Adrenal gland (tissue), 12 donors: ENCODE measurements around the gene BCKDHA. TPM values are rescaled to one million over a fixed set of nuclear protein-coding genes. Genes with fewer than 3 reads are reported as not detected.

Experiments used
- DNase-seq, 7 donors: peaks; one replicate each; pipeline ENCODE4 v3.0.0-alpha.2; 2019 to 2020
- H3K27ac ChIP-seq, 5 donors: fragments of 200-600 bp; sonication (generic) in 4 of 5; 1 replicate in 3 of 5; 2 replicates in 2 of 5; pipeline versions ENCODE4 v1.5.1 to v1.8.0; 2016 to 2020; ENCODE audit warnings: mild to moderate bottlenecking in 1 of 5
- H3K27me3 ChIP-seq: fragments of 200-600 bp; 2 replicates; pipeline ENCODE4 v1.8.0; 2021
- H3K36me3 ChIP-seq, 2 donors: fragments of 200-600 bp; replicated peaks in 1 of 2; 1 replicate in 1 of 2; 2 replicates in 1 of 2; pipeline versions ENCODE4 v1.5.1 to v1.8.0; 2018 to 2022
- H3K4me1 ChIP-seq, 2 donors: fragments of 200-600 bp; replicated peaks in 1 of 2; 1 replicate in 1 of 2; 2 replicates in 1 of 2; pipeline versions ENCODE4 v1.5.1 to v1.8.0; 2018 to 2021
- H3K4me3 ChIP-seq, 4 donors: fragments of 200-600 bp; sonication (generic) in 3 of 4; one replicate each; pipeline ENCODE4 v1.5.1; 2016 to 2018
- H3K9me3 ChIP-seq, 3 donors: fragments of 200-600 bp; sonication (generic) in 1 of 3; replicated peaks in 1 of 3; 1 replicate in 2 of 3; 2 replicates in 1 of 3; pipeline versions ENCODE4 v1.5.1 to v1.8.0; 2016 to 2021
- POLR2A ChIP-seq, 2 donors: fragments of 450-650 bp; IDR thresholded peaks; one replicate each; pipeline ENCODE4 v1.6.1; 2017; ENCODE audit warnings: antibody characterized with exemption in 2 of 2, mild to moderate bottlenecking in 2 of 2, moderate library complexity in 1 of 2
- WGBS, 4 donors: extraction: QIAGEN DNeasy Blood & Tissue Kit in 2 of 4; methylation state at CpG; one replicate each; pipeline versions ENCODE4 v1.1.5 to v1.1.7; 2013 to 2017; 5-methylcytosine and 5-hydroxymethylcytosine counted together
- intact Hi-C, 2 donors: fragments of 100-400 bp; cut with DNase I; formaldehyde crosslinking; loops; one replicate each; pipeline versions ENCODE4 v1.14.1 to v1.15.0; 2022 to 2023
- polyA plus RNA-seq, 3 donors: library from polyadenylated mRNA; stranded (reverse); fragments of 200-250 nt in 2 of 3; fragments of 350-450 nt in 1 of 3; fragmentation: Illumina TruSeq in 1 of 3; extraction: RNeasy Lipid Tissue Mini Kit (QIAGEN cat#74804) in 1 of 3; gene quantifications; one replicate each; pipeline ENCODE4 v1.2.3, GENCODE V29; 2013 to 2014
- total RNA-seq, 9 donors: library from RNA; depleted of rRNA in 4 of 9; stranded (reverse); fragments of >200 nt in 4 of 9; fragments of 120-200 nt in 1 of 9; fragmentation: NEBNext Ultra II Directional in 1 of 9; extraction: Animal tissue kit (Norgen Biotek cat#: 25700) in 1 of 9; gene quantifications; one replicate each; pipeline versions ENCODE4 v1.1.0 to v1.2.4, GENCODE V29; 2013 to 2023
- TF ChIP-seq, protein P1 (sequence below), 6 experiments: fragments of 450-650 bp in 4 of 6; fragments of 200-600 bp in 2 of 6; sonication (generic) in 1 of 6; IDR thresholded peaks; 1 replicate in 5 of 6; 2 replicates in 1 of 6; pipeline versions ENCODE4 v1.5.1 to v1.8.0; 2016 to 2021; ENCODE audit warnings: antibody characterized with exemption in 6 of 6, mild to moderate bottlenecking in 2 of 6, moderate library complexity in 1 of 6
- donor health status: healthy with polysubstance abuse.
- donor health status: Bipolar disorder and iron deficiency.
- donor health status: DM: yes; HTN: yes; CAD: no.
- donor health status: DM: no; HTN: no; CAD: no.
- donor health status: DM: no; HTN: no; CAD: no.
- donor health status: DM: yes; HTN: yes; CAD: no.

The BCKDHA gene
- total and polyA plus RNA-seq, 12 donors: 17.6 to 294 (median 100) TPM

DNA sequence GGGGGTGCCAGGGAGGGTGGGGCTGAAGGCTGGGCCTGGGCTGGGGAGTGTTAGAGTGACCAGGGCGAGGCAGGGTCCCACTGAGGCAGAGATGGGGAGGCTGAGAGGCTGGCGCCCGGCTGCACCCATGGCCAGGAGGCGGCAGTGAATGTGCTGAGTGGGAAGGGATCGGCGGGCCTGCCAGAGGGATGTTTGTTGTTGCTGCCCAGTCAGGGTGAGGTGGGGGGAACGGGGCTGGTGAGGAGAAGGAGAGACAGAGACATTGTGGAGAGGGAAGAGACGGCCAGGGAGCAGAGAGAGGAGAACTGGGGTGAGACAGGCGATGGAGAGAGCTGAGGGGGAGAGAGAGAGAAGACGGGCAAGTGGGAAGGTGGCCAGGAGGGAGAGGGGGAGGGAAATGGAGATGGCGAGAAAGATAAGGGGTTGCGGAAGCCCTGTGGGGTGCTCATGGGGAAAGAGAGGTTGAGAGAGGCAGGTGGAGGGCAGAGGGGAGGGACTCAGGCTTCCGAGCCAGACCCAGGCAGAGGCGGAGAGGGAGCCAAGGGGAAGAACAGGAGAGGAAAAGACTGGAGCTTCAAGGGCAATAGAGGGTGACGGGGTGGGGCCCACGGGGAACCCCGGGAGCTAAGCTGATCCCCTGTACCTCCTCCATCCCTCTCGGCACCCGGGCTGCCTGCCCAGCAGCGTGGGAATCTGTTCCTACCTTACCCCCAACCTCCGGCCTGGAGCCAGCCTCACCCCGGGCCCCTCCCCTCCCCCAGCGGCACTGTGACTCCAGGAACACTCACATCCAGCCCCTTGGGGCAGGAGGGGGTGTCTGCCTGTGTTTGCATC, 30.2 kb downstream of the BCKDHA start:
- intact Hi-C loops: loop anchor here in 1 of 2 donors (5.0 to 10.0 kb wide), 2 partner anchors 36 to 53 kb away; partner anchors contain the start of gene TMEM91
- Histone ChIP-seq H3K36me3 (peaks cover 0 to 29% of the 10 kb centered on the region in 2 donors), H3K27me3 (no peaks in the 10 kb centered on the region), H3K27ac (peak overlapping the region in 3 of 5 donors; percentile 6 to 61 (median 54)), H3K4me3 (peak overlapping the region in 2 of 4 donors; percentile 4 to 38), H3K4me1 (peaks cover 15 to 33% of the 10 kb centered on the region in 2 donors), H3K9me3 (no peaks in the 10 kb centered on the region)
- WGBS, 4 donors: 6 to 11% (median 9%) methylated on average over 16 to 23 of the region's 23 CpGs
- no peak for TF ChIP-seq POLR2A (IDR thresholded peaks at IDR 0.05)
- TF ChIP-seq, protein P1, sequence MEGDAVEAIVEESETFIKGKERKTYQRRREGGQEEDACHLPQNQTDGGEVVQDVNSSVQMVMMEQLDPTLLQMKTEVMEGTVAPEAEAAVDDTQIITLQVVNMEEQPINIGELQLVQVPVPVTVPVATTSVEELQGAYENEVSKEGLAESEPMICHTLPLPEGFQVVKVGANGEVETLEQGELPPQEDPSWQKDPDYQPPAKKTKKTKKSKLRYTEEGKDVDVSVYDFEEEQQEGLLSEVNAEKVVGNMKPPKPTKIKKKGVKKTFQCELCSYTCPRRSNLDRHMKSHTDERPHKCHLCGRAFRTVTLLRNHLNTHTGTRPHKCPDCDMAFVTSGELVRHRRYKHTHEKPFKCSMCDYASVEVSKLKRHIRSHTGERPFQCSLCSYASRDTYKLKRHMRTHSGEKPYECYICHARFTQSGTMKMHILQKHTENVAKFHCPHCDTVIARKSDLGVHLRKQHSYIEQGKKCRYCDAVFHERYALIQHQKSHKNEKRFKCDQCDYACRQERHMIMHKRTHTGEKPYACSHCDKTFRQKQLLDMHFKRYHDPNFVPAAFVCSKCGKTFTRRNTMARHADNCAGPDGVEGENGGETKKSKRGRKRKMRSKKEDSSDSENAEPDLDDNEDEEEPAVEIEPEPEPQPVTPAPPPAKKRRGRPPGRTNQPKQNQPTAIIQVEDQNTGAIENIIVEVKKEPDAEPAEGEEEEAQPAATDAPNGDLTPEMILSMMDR (IDR thresholded peaks at IDR 0.05): no peak
- DNase-seq: peak in 6 of 7 donors; percentile 48 to 73 (median 64)

- peaks cover 0 to 28% of the 10 kb centered on the region in 2 donors for H3K36me3 ChIP-seq
- intact Hi-C loops: loop anchor here in 1 of 2 donors (5.0 to 10.0 kb wide), 2 partner anchors 36 to 54 kb away; partner anchors contain the start of gene TMEM91
- WGBS, 4 donors: 71 to 100% (median 76%) methylated on average over 1 of the region's 1 CpG
- TF ChIP-seq, protein P1 (IDR thresholded peaks at IDR 0.05): no peak
- no peak for TF ChIP-seq POLR2A (IDR thresholded peaks at IDR 0.05)
- H3K27ac ChIP-seq: peak overlapping the region in 3 of 5 donors; percentile 6 to 61 (median 54)
- no peak for DNase-seq
- H3K9me3 ChIP-seq: no peaks in the 10 kb centered on the region
- H3K4me1 ChIP-seq: peaks cover 15 to 33% of the 10 kb centered on the region in 2 donors
- no peaks in the 10 kb centered on the region for H3K27me3 ChIP-seq
- H3K4me3 ChIP-seq: peak overlapping the region in 1 of 4 donors; percentile 38
Observed at GRCh38 chr19:41428481-41428859, 30.9 kb downstream of the BCKDHA start.

DNA sequence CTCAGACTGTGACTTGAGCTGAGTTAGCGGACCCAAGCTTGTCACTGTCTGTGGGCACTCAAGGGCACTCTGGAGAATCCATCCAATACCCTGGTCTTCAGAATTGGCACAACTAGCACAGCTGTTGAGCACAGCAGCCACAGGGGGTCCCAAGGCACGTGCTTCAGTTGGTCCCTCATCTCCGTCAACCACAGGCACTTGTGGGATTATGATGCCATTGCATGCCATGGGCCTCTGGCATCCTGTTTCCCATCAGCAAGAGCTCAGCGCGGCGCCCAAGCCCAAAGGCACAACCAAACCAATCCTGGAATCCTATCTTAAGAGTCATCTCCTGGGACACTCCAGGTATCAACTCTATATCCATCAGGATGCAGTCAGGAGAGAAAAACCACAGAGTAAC, 33.3 kb downstream of the BCKDHA start:
- no peaks in the 10 kb centered on the region for H3K9me3 ChIP-seq
- intact Hi-C loops: no loop called here
- peaks cover 0 to 11% of the 10 kb centered on the region in 2 donors for H3K36me3 ChIP-seq
- TF ChIP-seq, protein P1 (IDR thresholded peaks at IDR 0.05): no peak
- TF ChIP-seq POLR2A (IDR thresholded peaks at IDR 0.05): no peak
- DNase-seq: no peak
- H3K27ac ChIP-seq: peak overlapping the region in 3 of 5 donors; percentile 52 to 89 (median 67)
- no peak overlapping the region for H3K4me3 ChIP-seq
- 74 to 89% (median 82%) methylated on average over 6 of the region's 6 CpGs for WGBS, 4 donors
- H3K27me3 ChIP-seq: no peaks in the 10 kb centered on the region
- peaks cover 15 to 33% of the 10 kb centered on the region in 2 donors for H3K4me1 ChIP-seq
